H4 (cell line): Measurements from ENCODE around the gene ARID1B. TPM values are rescaled to one million over a fixed set of nuclear protein-coding genes. Genes with fewer than 3 reads are reported as not detected.

ENCODE experiments used
- DNase-seq: peaks from one replicate; pipeline ENCODE4 v3.0.0-alpha.2; 2015; ENCODE audit warnings: low spot score
- total RNA-seq: library from RNA; depleted of rRNA; stranded (reverse); fragments of >200 nt; shearing (Covaris generic); gene quantifications from 2 replicates; pipeline ENCODE4 v1.2.3, GENCODE V29; 2014

The ARID1B gene
- total RNA-seq, 1 experiment from 2014 or later = 5.6 TPM

GRCh38 chr6:156879186-156879585, 102.0 kb downstream of the ARID1B start:
- DNase-seq = no peak

- DNase-seq = no peak
Measured at GRCh38 chr6:156879591-156879990, 102.4 kb downstream of the ARID1B start.

DNA sequence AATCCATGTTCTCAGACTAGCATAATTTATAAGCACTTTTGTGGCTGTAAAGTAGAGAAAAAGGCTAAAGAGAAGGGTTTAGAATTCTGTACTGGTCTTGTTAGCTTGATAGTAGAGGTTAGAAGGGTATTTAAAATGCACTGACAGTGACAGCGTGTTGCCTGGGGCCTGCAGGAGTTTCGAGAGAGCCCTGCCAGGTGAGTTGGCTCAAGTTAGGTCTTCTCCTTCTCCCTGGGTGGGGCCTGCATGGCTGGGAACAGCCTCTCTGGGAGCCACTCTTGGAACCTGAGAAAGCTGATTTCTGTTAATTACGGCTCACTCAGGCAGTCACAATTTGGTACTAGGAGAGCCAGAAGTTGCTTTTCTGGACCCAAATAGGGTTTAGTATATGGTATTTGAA, 103.7 kb downstream of the ARID1B start:
- no peak for DNase-seq

GRCh38 chr6:156881687-156882629, 104.8 kb downstream of the ARID1B start:
- DNase-seq = no peak

DNA sequence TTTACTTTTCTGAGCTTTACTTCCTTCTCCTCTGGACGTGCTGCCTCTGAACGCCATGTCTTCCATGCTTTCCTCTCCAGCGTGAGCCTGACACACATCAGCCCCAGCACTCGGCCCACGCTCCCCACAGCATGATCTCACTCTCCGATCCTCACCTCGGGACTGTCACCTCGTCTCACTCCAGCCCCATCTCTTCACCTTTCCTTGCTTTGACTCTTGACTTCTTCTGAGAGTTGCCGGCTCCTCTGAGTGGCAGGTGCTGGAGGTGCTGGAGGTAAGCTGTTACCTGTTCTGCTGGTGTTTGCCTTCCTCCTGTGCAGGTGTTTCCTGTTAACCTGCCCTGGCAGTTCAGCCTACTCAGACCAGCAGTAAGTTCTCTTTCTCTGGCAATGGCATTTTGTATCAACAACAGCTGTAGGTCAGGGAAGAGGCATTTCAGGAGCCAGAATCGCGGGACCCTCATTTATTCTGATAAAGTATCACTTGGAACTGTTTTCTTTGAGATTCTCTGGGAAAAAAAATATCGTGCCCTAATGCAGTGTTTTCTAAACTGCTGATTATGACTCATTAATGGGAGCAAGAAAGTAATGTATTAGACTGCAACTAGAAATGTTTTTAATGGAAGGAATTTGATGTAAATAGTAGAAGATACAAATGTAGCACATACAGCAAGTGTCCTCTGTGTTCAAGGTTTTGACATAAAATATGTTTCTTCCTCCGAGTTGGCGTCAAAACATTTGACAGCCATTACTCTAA, 106.5 kb downstream of the ARID1B start:
- no peak for DNase-seq

DNA sequence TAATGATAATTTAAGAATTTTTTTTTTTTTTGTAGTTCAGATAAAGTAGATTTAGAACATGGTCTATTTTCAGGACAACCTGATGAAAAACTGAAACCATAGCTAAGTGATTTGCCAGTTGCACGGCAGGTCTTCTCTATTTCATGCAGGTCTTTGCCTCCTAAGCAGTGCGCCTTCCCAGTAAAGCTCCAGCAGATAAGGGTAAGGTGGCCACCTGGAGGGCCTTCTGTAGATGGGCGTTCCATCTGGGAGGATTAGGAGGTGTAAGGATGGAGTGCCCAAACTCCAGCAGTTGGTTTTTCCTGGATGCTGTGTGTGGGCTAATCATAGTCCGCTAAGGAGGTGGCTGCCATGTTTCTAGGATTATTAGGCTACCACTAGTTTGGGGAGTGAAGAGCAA, 107.1 kb downstream of the ARID1B start:
- no peak for DNase-seq

DNA sequence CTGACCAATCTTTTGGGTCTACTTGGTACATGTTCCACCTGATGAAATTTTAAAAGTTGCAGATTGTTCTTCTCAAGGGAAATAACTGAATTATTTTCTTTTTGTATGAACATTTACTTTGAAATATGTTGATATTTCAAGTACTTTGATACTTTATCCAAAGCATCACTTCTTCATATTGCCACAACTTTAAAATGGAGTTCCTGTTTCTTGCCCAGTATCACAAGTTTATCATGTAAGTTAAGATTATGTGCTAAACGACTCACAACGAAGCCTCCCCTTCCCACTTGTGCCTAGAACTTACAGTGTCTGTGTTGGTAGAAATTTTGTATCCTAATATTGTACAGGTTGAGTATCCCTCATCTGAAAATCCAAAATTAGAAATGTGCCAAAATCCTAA, 108.4 kb downstream of the ARID1B start:
- no peak for DNase-seq

DNA sequence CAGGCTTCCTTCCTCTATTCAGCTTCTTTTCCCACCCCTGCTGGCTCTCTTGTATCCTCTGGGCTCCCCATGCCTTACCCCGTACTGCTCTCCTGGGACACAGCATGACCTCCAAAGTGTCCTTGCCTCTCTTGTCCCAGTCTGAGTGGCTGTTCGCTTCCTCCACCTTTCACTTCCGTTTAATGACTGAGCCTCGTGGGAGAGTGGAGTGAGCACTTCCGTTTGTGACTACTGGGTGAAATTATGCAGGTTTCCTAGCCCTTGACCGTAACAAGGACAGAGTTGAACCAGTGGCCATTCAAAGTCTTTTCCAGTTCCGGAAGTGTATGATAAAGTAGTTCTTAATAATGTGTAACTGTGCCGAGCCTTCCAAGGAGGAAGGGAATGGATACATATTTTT, 109.2 kb downstream of the ARID1B start:
- DNase-seq = no peak

GRCh38 chr6:156887623-156888269, 110.6 kb downstream of the ARID1B start:
- DNase-seq = no peak

DNA sequence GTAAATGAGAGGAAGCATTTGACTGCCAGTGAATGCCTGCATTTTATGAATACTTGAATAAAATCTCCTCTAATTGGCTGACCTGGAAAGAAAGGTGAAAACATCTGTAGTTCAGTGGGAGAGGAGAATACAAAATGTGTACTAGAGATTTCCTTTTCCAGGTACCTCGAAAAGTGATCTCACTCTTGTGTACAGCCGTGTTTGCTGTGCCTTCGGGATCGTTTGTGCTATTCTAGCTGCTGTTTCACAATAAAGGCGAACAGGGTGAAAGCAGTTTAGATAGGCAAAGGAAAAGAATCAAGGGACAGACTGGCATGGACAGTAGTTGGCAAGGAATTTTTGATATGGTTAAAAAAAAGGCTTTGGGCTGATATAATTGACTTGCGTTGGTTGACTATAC, 112.3 kb downstream of the ARID1B start:
- DNase-seq = no peak

DNA sequence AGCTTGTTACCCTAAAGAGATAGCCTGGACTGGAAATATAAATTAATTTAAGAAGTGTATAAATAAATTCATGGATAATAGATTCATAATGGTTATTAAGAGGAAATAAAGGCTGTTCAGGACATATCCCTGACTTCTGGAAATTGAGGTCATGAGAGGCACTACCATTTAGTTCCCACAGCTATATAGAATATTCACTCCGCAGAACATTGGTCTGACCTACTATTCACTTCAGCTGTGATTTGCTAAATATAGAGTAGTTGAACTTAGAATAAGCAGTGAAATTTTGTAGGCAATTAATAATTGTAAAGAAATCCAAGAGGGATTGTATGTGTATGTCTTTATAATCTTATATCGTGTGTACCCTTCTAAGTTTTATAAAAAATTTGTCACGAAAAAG, 112.8 kb downstream of the ARID1B start:
- no peak for DNase-seq

DNA sequence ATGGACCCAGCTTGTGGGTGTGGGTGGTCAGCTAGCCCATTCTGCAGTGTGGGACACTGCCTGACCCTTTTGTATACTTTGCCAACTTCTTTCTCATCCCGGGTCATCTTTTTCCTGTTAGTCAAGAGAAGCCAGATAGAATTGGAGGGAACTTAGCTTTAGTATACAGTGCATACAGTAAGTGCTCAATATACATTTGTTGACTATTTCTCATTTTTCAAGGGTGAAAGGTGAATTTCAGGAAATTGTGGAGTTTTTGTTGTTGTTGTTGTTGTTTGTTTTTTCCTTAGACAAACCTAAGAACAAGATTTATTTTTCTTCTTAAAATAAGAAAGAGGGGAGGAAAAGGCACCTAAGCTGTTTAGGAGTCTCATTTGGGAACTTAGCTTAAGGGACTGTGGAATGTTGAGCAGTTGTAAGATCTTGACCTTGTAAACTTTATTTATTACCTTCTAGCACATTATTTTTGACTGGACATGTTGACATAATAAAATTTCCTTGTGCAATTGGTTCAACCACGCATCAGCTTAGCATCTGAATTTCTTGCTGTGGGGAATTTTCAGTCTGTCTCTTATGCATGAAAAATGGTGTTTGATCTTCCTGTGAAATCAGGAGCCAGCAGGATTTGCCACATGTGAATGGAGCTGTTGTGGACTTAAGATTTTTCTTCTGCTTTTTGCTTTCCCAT, 113.6 kb downstream of the ARID1B start:
- DNase-seq = no peak

DNA sequence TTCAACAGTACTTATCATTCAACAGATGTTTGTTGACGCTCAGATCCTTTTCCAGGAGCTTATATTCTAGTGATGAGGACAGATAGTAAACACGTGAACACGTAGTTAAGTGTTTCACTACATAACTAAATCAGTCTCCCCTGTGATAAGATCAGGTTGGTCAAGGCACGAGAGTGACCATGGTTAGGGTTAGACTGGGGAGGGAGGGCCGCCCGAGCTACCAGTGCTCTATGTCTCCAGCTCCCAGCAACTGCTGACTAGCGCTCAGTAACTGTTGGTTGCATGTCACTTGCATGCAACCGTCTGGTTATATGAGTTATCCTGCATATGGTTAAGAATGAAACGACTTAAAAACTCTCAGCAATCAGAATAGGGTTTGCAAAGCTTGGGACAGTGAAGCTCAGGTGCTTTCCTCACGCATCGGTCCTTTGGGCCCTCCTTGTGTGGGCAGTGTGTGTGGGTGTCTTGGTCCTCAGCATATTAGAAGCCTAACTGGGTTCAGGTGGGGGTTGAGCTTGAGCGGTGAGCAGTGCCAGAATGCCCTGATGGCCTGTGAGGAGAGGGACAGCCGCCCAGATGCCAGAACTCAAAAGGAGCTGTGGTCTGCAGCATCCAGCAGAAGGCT, 120.8 kb downstream of the ARID1B start:
- DNase-seq = no peak

DNA sequence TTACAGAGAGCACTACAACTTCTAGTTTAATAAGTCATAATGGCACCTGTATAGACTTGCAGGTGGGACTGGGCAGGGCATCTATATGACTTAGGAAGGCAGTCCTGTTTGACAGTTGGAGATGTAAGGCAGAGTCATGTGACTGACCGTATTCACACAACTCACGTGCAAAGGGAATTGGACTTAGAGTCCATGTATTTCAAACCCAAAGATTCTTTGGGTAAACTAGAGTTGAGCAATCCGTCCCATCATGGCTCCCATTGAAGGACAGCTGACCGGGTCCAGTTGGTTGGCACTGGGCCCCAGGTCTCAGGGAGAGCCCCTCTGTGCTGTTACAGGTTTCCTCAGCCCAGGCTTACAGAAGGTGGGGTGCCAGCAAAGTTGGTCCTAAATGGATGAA, 121.9 kb downstream of the ARID1B start:
- DNase-seq = no peak

- no peak for DNase-seq
Measured at GRCh38 chr6:156899532-156900135, 122.5 kb downstream of the ARID1B start.

DNA sequence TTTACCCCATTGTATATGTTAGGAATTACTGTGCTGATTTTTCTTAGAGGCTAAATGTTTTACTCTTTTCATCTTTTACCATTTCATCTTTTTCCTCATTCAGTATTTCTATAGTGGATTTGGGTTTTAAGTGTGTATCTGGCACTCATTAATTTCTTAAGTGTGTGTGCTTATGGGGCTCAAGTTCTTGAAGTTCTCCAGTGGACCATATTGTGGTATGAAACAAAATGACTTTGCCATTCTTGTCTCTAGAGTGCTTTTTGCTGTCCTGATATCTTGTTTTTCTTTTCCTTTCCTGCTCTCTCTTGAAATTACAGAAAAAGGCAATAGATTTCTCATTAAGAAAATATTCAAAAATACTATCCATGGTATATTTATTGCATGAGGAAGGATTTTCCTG, 123.1 kb downstream of the ARID1B start:
- DNase-seq = no peak

DNA sequence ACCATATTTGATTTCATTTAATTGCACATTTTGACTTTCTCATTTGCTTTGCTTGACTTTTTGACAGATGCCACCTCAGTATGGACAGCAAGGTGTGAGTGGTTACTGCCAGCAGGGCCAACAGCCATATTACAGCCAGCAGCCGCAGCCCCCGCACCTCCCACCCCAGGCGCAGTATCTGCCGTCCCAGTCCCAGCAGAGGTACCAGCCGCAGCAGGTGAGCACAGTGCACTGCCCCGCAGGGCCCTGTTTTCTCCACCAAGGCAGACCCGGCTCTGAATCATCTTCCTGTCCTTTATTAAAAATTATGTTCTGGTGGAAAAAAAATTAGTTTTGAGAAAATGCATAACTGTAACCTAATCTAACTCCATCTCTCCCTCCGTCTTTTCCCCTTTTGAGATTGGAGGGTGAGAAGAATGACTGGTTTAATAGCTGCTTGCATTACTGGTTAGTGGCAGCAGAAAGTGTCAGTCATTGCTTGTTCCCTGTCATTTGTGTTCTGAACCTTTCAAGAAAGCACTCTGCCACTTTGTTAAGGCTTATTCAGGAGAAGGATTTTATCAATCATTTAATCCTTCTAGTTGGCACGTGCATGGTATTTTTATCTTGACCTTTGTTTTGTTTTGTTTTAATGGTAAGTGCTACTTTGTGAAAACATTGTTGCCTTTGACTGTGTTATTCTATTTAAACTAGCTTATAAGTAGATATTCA, 124.3 kb downstream of the ARID1B start:
- no peak for DNase-seq

DNA sequence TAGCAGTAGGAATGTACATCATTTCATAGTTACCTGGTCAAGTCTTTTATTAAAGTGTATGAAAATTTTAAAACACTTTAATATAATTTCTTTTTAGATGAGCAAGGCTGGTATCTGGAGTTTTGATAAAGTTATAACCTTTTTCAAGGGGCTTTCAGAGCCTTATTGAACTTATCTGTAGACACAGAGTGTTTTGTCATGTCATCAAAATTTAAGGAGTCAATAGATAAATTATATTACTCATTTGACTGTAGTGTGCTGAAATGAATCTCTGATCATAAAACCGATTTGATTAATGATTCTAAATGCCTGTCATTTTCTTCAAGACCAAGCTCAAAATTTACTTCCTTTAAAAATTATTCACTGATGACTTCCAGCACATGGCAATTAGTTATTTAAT, 125.6 kb downstream of the ARID1B start:
- DNase-seq = no peak

DNA sequence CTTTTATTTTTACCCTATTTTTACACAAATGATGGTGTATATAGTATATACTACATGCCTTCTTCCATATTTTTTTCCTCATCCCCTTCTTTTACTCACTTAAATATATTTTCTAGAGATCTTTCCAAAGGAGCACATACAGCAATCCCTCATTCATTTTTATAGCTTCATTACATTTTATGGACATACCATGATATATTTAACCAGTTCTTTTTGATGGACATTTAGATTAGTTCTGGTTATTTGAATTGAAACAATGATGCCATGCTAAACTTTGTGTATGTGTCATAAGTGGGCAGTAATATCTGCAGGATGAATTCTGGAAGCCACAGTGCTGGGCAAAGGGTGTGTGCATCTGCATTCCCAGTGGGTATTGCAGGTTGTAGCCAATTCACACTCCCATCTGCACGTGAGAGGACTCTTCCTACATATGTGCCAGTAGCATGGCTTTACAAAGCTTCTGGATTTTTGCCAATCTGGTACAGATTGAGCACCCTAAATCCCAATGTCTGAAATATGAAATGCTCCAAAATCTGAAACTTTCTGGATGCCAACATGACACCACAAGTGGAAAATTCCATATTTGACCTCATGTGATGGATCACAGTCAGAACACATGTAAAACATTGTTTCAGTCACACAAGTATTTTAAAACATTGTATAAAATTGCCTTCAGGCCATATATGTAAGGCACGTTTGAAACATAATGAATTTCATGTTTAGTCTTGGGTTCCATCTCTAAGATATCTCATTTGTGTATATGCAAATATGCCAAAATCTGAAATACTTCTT, 127.2 kb downstream of the ARID1B start:
- DNase-seq = no peak

GRCh38 chr6:156905801-156906200, 128.6 kb downstream of the ARID1B start:
- DNase-seq = no peak
